Activated B cell treated with CpG ODN at 0.5 μM for 24 hours (primary cell): ENCODE results near the gene ADCY1. TPM values are rescaled to one million over a fixed set of nuclear protein-coding genes. Genes with fewer than 3 reads are reported as not detected.
A peak's percentile ranks its signal among the peaks of the same experiment; 100 is the strongest.

Experiments
- ATAC-seq: fragments of 200-7000 bp; cut with Tn5 transposase; one replicate; pipeline ENCODE4 v1.10.0; 2021; ENCODE audit warnings: low read depth, mild to moderate bottlenecking, moderate library complexity
- CTCF ChIA-PET: fragments of 350-600 bp; sonication (Branson Sonifier 250); formaldehyde crosslinking; loops from one replicate; lab custom pipeline; 2021; ENCODE audit warnings: antibody characterized with exemption; lab: Charles Lee
- POLR2A ChIA-PET: fragments of 350-600 bp; sonication (Branson Sonifier 250); formaldehyde crosslinking; loops from one replicate; lab custom pipeline; 2021; ENCODE audit warnings: antibody characterized with exemption; lab: Charles Lee
- DNase-seq: peaks from one replicate; pipeline ENCODE4 v3.0.0; 2022
- H3K27ac Mint-ChIP-seq: one replicate; pipeline ENCODE4 v1.8.0; 2020; ENCODE audit warnings: mixed read lengths
- H3K27me3 Mint-ChIP-seq: one replicate; pipeline ENCODE4 v1.8.0; 2021; ENCODE audit warnings: mixed read lengths
- H3K36me3 Mint-ChIP-seq: one replicate; pipeline ENCODE4 v1.8.0; 2021; ENCODE audit warnings: low read depth, mixed read lengths
- H3K4me1 Mint-ChIP-seq: one replicate; pipeline ENCODE4 v1.8.0; 2021; ENCODE audit warnings: mixed read lengths
- H3K4me3 Mint-ChIP-seq: one replicate; pipeline ENCODE4 v1.8.0; 2020; ENCODE audit warnings: mild to moderate bottlenecking, mixed read lengths
- H3K9me3 Mint-ChIP-seq: one replicate; pipeline ENCODE4 v1.8.0; 2020; ENCODE audit warnings: mixed read lengths
- CTCF ChIP-seq: fragments of 200-600 bp; IDR thresholded peaks from one replicate; pipeline ENCODE4 v1.8.0; 2022; ENCODE audit warnings: antibody characterized with exemption, mild to moderate bottlenecking
- intact Hi-C: fragments of 100-400 bp; cut with micrococcal nuclease; formaldehyde crosslinking; loops from one replicate; pipeline ENCODE4 v1.15.1; 2024
- total RNA-seq: library from RNA; stranded (reverse); gene quantifications from 2 replicates; pipeline ENCODE4 v1.2.3, GENCODE V29; 2022

ADCY1 gene
- total RNA-seq, 1 donor from 2014 or later: not detected

GRCh38 chr7:45691155-45691656 lies 117.0 kb downstream of the ADCY1 start:
- CTCF ChIA-PET: no interaction called here
- H3K27ac Mint-ChIP-seq: no peak overlapping the region
- intact Hi-C loops: no loop called here
- no peaks in the 10 kb centered on the region for H3K4me1 Mint-ChIP-seq
- ATAC-seq: no peak
- no peaks in the 10 kb centered on the region for H3K27me3 Mint-ChIP-seq
- POLR2A ChIA-PET: no interaction called here
- no peak for DNase-seq
- peaks cover 2% of the 10 kb centered on the region for H3K9me3 Mint-ChIP-seq
- no peak overlapping the region for H3K4me3 Mint-ChIP-seq
- no peaks in the 10 kb centered on the region for H3K36me3 Mint-ChIP-seq
- TF ChIP-seq CTCF: no peak

- Mint-ChIP-seq H3K9me3 (peaks cover 2% of the 10 kb centered on the region), H3K36me3 (no peaks in the 10 kb centered on the region), H3K4me1 (no peaks in the 10 kb centered on the region), H3K27me3 (no peaks in the 10 kb centered on the region), H3K27ac (no peak overlapping the region), H3K4me3 (no peak overlapping the region)
- POLR2A ChIA-PET: no interaction called here
- no peak for ATAC-seq
- peak; percentile 3 for DNase-seq
- intact Hi-C loops: no loop called here
- TF ChIP-seq CTCF: no peak
- CTCF ChIA-PET: no interaction called here
Observed at GRCh38 chr7:45692031-45692430, 117.9 kb downstream of the ADCY1 start.

GRCh38 chr7:45695249-45695995 lies 121.3 kb downstream of the ADCY1 start:
- no peak overlapping the region for H3K27ac Mint-ChIP-seq
- no peak for ATAC-seq
- H3K4me3 Mint-ChIP-seq: no peak overlapping the region
- no peak for DNase-seq
- H3K36me3 Mint-ChIP-seq: no peaks in the 10 kb centered on the region
- intact Hi-C loops: no loop called here
- POLR2A ChIA-PET: no interaction called here
- H3K9me3 Mint-ChIP-seq: peaks cover 2% of the 10 kb centered on the region
- CTCF ChIA-PET: no interaction called here
- no peaks in the 10 kb centered on the region for H3K27me3 Mint-ChIP-seq
- TF ChIP-seq CTCF: no peak
- no peaks in the 10 kb centered on the region for H3K4me1 Mint-ChIP-seq

GRCh38 chr7:45696476-45696875 lies 122.3 kb downstream of the ADCY1 start:
- POLR2A ChIA-PET: no interaction called here
- DNase-seq (no peak), ATAC-seq (no peak)
- Mint-ChIP-seq H3K36me3 (no peaks in the 10 kb centered on the region), H3K27me3 (no peaks in the 10 kb centered on the region), H3K9me3 (peaks cover 2% of the 10 kb centered on the region), H3K4me1 (no peaks in the 10 kb centered on the region), H3K27ac (no peak overlapping the region), H3K4me3 (no peak overlapping the region)
- no peak for TF ChIP-seq CTCF
- intact Hi-C loops: no loop called here
- CTCF ChIA-PET: no interaction called here

GRCh38 chr7:45697576-45698136 lies 123.5 kb downstream of the ADCY1 start:
- no peak for DNase-seq
- Mint-ChIP-seq H3K4me3 (no peak overlapping the region), H3K27me3 (no peaks in the 10 kb centered on the region), H3K36me3 (no peaks in the 10 kb centered on the region), H3K27ac (no peak overlapping the region), H3K9me3 (peaks cover 2% of the 10 kb centered on the region), H3K4me1 (no peaks in the 10 kb centered on the region)
- ATAC-seq: no peak
- POLR2A ChIA-PET: no interaction called here
- CTCF ChIA-PET: no interaction called here
- intact Hi-C loops: no loop called here
- no peak for TF ChIP-seq CTCF
